ENCODE measurements around the gene STK32B. TPM values are rescaled to one million over a fixed set of nuclear protein-coding genes. Genes with fewer than 3 reads are reported as not detected.

STK32B gene
- total and polyA plus RNA-seq, 12 donors: 0.16 to 6.8 (median 0.52) TPM

- no peak overlapping the region for H3K4me3 ChIP-seq
- no peak for TF ChIP-seq CTCF (IDR thresholded peaks at IDR 0.05)
- no peak for TF ChIP-seq POLR2A (IDR thresholded peaks at IDR 0.05)
Measured at GRCh38 chr4:5412296-5412695, 361.0 kb downstream of the STK32B start.

GRCh38 chr4:5412751-5413150 is 361.5 kb downstream of the STK32B start:
- H3K27ac ChIP-seq: no peak overlapping the region
- no peaks in the 10 kb centered on the region for H3K27me3 ChIP-seq
- no peaks in the 10 kb centered on the region for H3K36me3 ChIP-seq (replicated peaks in 1 of 2)
- no peak overlapping the region for H3K4me3 ChIP-seq
- TF ChIP-seq CTCF (IDR thresholded peaks at IDR 0.05): no peak
- TF ChIP-seq POLR2A (IDR thresholded peaks at IDR 0.05): no peak
- H3K9me3 ChIP-seq (replicated peaks in 1 of 3): no peaks in the 10 kb centered on the region
- WGBS, 4 donors: 84 to 100% (median 93%) methylated on average over 1 of the region's 1 CpG
- intact Hi-C loops (cut with DNase I): no loop called here
- no peaks in the 10 kb centered on the region for H3K4me1 ChIP-seq (replicated peaks in 1 of 2)
- no peak for DNase-seq

More at GRCh38 chr4:5412296-5412695, 361.0 kb downstream of the STK32B start:
- Histone ChIP-seq H3K9me3 (replicated peaks in 1 of 3) (no peaks in the 10 kb centered on the region), H3K4me1 (replicated peaks in 1 of 2) (no peaks in the 10 kb centered on the region), H3K27me3 (no peaks in the 10 kb centered on the region), H3K36me3 (replicated peaks in 1 of 2) (no peaks in the 10 kb centered on the region), H3K27ac (no peak overlapping the region)
- intact Hi-C loops (cut with DNase I): no loop called here
- WGBS, 4 donors: 70 to 78% (median 75%) methylated on average over 4 of the region's 4 CpGs
- DNase-seq: no peak

- 74 to 83% (median 81%) methylated on average over 7 of the region's 7 CpGs for WGBS, 4 donors
- DNase-seq: no peak
- TF ChIP-seq CTCF (IDR thresholded peaks at IDR 0.05) (no peak), POLR2A (IDR thresholded peaks at IDR 0.05) (no peak)
- Histone ChIP-seq H3K4me3 (no peak overlapping the region), H3K4me1 (replicated peaks in 1 of 2) (no peaks in the 10 kb centered on the region), H3K9me3 (replicated peaks in 1 of 3) (no peaks in the 10 kb centered on the region), H3K27ac (no peak overlapping the region), H3K36me3 (replicated peaks in 1 of 2) (no peaks in the 10 kb centered on the region), H3K27me3 (no peaks in the 10 kb centered on the region)
- intact Hi-C loops (cut with DNase I): no loop called here
Measured at GRCh38 chr4:5416637-5417036, 365.4 kb downstream of the STK32B start.

GRCh38 chr4:5420266-5420665 is 369.0 kb downstream of the STK32B start:
- H3K27me3 ChIP-seq: no peaks in the 10 kb centered on the region
- TF ChIP-seq CTCF (IDR thresholded peaks at IDR 0.05) (no peak), POLR2A (IDR thresholded peaks at IDR 0.05) (no peak)
- no peaks in the 10 kb centered on the region for H3K36me3 ChIP-seq (replicated peaks in 1 of 2)
- intact Hi-C loops (cut with DNase I): no loop called here
- no peak overlapping the region for H3K4me3 ChIP-seq
- H3K9me3 ChIP-seq (replicated peaks in 1 of 3): no peaks in the 10 kb centered on the region
- no peaks in the 10 kb centered on the region for H3K4me1 ChIP-seq (replicated peaks in 1 of 2)
- 78 to 86% (median 86%) methylated on average over 5 to 6 of the region's 6 CpGs for WGBS, 4 donors
- H3K27ac ChIP-seq: no peak overlapping the region
- no peak for DNase-seq
